GM19025 (cell line): ENCODE results near the gene MRPL20.
A peak's percentile ranks its signal among the peaks of the same experiment; 100 is the strongest.
"Not testable (repeated sequence)": the region's sequence is repeated elsewhere in the genome, so short reads cannot be mapped to it uniquely, and the experiment has no call there.

Source experiments
- ATAC-seq: cut with Tn5 transposase; IDR thresholded peaks from one replicate; pipeline ENCODE4 v1.9.1; 2021; ENCODE audit warnings: mild to moderate bottlenecking, low read depth, moderate library complexity; ENCODE audit not compliant: unreplicated experiment

MRPL20 gene

DNA sequence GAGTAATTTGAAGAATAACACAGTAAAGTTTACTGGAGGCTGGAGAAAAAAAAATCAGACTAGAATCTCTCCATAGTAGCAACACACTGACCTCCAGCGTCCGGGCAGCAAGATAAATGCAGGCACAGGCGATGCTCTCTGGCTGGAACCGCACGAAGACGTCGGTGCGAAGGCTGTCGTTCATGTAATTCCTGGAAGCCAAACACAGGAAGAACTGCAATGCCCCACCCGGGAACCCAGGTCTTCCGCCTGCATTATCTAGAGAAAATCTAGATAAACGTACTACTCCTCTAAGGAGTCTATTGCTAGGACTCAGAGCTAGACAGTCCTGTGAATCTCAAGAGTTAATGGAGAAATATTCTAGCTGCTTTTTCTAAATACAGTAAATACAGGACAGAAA, 16.4 kb downstream of the MRPL20 start:
- no peak for ATAC-seq

GRCh38 chr1:1388078-1388472, 19.0 kb downstream of the MRPL20 start:
- ATAC-seq: no peak

DNA sequence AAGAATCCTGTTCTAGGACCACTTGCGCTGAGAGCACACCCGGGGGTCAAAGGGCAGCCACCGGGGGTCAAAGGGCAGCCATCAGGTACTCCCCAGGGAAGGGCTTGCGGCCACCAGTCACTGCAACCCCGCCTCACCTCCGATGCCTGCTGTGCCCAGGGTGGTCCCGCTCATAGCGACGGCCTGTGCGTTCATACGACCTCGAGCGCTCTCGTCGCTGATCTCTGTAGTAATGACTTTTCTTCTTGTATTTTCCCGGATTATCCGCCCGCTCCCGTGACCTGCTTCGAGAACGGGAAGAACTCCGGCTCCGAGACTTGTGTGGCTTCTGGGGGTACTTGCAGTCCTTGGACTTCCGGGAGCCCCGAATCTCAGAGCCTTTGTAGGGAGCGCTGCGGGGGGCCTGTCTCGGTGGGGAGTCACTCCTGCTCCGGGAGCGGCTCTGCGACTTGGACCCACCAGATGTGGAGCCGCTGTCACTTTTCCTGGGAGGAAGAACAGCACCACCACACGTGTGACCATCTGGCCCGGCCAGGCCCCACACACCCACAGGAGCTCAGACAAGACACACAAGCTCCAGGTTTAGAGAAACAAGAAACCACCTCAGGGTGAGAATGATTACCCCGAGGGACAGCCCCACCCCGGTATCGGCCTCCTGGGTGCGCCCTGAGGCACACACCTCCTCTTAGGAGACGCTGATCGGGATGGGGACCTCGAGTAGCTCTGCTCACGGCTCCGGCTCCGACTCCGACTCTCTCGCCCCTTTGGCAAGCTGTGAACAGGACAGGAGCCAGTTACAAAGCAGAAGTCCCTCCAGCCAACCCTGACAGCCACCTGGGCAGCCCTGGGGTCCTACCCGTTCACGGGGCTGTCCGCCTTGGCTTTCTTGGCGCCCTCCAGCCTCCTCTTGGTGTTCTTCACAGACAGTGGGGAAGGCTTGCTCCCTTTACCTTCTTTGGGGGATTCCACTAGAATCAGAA, 19.7 kb downstream of the MRPL20 start:
- no peak for ATAC-seq

GRCh38 chr1:1385931-1386330, 21.2 kb downstream of the MRPL20 start:
- ATAC-seq: no peak

- not testable (repeated sequence) for ATAC-seq
These were observed 21.8 kb downstream of the MRPL20 start for GRCh38 chr1:1385339-1385738.

- no peak for ATAC-seq
These were observed 25.8 kb downstream of the MRPL20 start for GRCh38 chr1:1381294-1381693.

DNA sequence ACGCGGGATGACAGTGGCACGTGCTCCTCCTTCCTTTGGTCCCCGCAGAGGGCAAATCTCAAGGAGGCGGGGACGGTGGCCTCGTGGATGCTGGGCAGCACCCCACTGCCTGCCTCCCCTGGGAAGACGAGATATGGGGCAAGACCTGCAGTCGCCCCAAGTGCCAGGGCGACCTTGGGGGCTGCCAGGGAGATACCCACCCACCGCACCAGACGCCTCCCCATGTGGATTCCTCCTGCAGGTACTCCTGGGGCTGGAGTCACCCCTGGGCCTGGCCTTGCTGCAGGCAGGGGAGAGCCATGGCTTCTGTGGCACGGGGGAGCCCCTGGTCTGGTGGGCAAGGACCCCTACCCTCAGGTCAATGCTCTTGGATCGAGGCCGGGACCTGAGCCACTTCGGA, 26.2 kb downstream of the MRPL20 start:
- no peak for ATAC-seq

GRCh38 chr1:1377540-1378205, 29.4 kb downstream of the MRPL20 start:
- ATAC-seq: no peak

- no peak for ATAC-seq
These were observed 30.4 kb downstream of the MRPL20 start for GRCh38 chr1:1376551-1377226.

DNA sequence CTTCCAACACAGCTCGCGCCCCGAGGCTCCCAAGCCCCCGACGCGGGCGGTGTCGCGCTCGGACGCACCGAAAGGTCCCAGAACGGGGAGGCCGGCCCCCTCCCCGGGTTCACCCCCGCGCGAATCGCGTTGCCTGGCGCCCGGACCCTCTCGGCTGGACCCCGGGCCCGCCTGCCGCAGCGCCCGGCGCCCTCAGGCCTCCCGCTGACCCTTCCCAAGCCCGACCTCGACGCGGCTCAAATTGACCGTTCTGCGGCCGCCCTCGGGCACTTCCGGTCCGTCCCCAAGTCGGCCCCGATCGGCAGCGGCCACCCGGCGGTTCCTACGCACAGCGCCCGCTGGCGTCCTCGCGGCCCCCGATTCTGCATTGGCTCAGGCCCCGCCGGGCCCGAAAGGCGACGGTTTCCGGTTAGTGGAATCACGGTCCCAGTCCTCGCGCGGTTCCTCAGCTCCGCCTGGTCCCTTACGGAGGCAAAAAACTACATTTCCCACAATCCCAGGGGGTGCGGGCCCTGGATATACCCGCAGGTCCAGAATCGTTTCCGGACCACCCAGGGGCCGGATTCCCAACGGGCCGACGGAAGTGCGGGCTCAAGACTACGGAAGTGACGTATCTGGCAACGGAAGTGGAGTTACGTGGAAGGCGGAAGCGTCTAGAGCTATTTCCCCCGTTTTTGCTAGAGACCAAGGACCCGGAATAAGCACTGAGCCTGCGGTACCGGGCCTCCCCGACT, 32.0 kb downstream of the MRPL20 start, which contains the start of gene AURKAIP1:
TSS of gene AURKAIP1 (minus strand) at position 279 of the 734 bp plus-strand sequence. CDS start 451 bp downstream, outside the sequence.
- peak; percentile 83 for ATAC-seq

DNA sequence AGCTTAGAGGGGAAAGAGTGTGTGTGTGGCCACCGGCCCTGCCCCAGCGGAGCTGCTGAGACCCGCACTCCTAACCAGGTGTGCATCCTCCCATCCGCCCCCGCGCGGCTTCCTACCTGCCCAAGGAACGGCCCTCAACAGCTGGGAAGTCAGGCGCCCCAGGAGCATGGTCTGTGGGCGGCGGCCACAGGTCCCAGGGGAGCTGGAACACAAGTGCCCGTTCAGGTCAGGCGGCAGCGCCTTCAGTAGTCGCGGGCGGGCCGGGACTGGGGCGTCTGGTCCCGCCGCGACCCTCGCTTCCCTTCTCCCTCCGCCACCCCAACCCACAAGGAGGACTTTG, 32.5 kb downstream of the MRPL20 start:
- ATAC-seq: peak; percentile 6

DNA sequence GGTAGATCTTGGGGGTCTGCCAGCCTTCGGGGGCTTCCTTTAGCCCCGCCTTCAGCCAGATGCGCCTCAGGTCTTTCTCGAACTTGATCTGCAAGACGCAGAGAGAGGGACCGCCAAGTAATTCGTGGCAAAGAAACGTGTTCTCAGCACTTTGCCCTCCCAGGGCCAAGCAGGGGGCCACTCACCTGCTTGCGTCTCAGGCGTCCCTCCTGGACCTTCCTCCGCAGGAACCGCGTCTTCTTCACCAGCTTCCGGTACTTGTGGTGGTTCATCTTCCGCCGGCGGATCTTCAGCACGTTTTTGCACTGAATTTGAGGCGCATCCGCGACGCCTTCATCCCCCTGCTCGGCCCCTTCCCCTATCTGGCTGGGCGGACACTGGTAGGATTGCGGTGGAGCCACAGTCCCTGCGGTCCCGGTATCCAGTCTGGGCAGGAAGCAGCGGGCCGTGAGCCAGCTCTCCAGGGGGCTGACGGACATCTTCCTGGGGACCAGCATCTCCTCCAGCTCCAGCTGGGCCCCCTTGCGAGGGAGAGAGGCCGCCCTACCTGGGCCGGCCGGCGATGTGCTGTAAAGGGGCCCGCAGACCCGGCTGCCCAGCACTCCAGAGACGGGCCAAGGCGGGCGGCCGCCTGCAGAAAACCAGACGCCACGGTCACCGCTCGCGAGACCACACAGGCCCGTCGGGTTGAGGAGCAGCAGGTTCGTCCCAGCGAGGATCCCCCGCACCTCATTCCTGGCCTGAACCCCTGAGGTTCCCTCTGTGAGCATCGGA, 33.1 kb downstream of the MRPL20 start:
- ATAC-seq: no peak

DNA sequence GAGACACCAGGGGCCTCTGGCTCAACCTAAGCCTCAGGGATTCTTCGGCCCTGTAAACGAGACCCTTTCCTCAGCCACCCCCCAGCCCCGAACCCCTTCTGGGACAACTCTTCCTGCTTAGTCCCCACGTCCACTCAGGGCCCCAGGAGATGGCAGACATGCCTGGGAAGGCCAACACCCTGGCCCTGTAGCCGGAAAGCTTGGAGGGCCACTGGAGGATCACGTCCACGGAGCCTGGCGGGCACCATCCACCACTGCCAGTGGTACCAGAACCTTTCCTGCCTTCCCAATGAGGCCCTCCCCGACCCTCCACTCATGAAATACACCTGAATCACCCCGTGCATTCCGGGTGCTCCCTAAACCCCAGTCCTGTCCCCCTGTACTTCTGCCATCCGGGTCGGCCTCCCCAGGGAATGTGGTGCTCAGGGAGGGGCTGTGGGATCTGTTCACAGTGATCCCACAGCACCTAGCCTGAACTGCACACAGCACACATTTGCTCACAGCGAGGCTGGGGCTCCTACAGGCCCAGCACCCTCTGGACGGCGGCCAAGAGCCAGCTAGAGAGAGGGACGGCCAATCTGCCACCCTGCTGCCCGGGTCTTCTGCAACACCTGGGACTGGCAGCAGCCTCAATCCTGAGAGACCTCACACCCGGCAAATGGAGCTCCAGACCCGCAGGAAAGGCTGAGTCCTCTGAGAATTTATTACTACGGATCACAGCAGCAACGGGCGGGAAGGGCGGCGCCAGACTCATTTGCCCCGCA, 33.9 kb downstream of the MRPL20 start:
- no peak for ATAC-seq

GRCh38 chr1:1371746-1372711, 35.1 kb downstream of the MRPL20 start:
- ATAC-seq: no peak

GRCh38 chr1:1371364-1371745, 35.7 kb downstream of the MRPL20 start:
- ATAC-seq: no peak

DNA sequence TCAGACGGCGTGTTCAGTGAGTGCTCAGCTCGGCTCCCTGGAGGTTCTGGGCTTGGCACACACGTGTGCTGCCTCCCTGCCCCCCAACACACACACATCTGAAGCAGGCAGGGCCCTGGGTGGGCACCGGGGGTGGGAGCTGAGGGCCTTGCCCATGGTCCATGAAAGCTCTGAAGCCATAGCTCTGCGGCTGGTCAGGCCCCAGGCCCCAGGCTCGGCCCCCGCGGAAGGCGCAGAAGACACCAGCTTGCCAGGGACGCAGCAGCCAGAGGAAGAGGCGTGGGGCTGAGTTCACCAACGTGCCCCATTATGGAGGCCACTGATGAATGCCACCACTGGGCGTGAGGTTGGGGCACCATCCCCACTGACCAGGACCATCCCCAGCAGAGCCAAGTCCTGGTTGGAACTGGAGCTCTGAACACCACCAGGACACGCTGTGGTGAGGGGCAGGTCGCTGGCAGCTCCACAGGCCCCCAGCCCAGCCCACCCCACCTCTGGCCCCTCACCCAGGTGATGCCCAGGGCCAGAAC, 36.3 kb downstream of the MRPL20 start:
- ATAC-seq: no peak

DNA sequence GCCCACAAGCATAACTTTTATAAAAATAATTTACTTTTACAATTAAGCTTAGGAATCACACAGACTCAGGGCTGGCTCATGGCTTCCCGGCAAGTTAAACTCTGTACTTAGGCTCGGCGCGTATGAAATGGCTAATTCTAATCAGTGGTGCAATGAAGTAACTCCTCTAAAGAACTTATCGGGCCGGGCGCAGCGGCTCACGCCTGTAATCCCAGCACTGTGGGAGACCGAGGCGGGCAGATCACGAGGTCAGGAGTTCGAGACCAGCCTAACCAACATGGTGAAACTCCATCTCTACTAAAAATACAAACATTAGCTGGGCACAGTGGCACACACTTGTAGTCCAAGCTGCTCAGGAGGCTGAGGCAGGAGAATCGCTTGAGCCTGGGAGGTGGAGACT, 37.0 kb downstream of the MRPL20 start:
- not testable (repeated sequence) for ATAC-seq

DNA sequence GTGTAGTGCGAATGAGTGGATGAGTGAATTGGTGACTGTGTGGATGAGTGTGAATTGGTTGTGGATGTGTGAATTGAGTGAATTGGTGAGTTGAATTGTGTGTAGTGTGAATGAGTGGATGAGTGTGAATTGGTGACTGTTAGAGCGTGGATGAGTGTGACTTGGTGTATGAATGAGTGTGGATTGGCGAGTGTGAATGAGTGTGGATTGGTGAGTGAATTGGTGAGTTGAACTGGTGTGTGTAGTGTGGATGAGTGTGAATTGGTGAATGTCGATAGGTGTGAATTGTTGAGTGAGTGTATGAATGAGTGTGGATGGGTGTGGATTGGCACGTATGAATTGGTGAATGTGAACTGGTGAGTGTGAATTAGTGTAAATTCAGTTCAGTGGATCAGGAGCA, 39.8 kb downstream of the MRPL20 start:
- ATAC-seq: no peak
